MM.1S (cell line): Measurements from ENCODE around the gene MAPKAP1.

ENCODE experiments used
- DNase-seq: peaks from one replicate; pipeline ENCODE4 v3.0.0-alpha.2; 2015
- H2AFZ ChIP-seq: fragments of 300-600 bp; sonication (generic); 2 replicates; pipeline ENCODE4 v1.6.0; 2016; ENCODE audit warnings: antibody characterized with exemption, low read length
- H3F3A ChIP-seq: fragments of 300-600 bp; sonication (generic); 2 replicates; pipeline ENCODE4 v1.6.1; 2016; ENCODE audit warnings: mild to moderate bottlenecking, antibody characterized with exemption, low read length, moderate library complexity, mixed read lengths; ENCODE audit not compliant: insufficient read depth
- H3K27ac ChIP-seq: fragments of 300-600 bp; sonication (generic); 2 replicates; pipeline ENCODE4 v1.5.1; 2016; ENCODE audit warnings: mild to moderate bottlenecking, low read length
- H3K27me3 ChIP-seq: fragments of 300-600 bp; sonication (generic); replicated peaks from 2 replicates; pipeline ENCODE4 v1.6.0; 2016; ENCODE audit warnings: low read length; ENCODE audit not compliant: insufficient read depth
- H3K36me3 ChIP-seq: fragments of 300-600 bp; sonication (generic); replicated peaks from 2 replicates; pipeline ENCODE4 v1.6.1; 2016; ENCODE audit warnings: mild to moderate bottlenecking, low read length, mixed read lengths; ENCODE audit not compliant: insufficient read depth
- H3K4me1 ChIP-seq: fragments of 300-600 bp; sonication (generic); 2 replicates; pipeline ENCODE4 v1.6.1; 2016; ENCODE audit warnings: low read length, mixed read lengths
- H3K4me2 ChIP-seq: fragments of 300-600 bp; sonication (generic); 2 replicates; pipeline ENCODE4 v1.6.0; 2016; ENCODE audit warnings: low read depth, low read length
- H3K4me3 ChIP-seq: fragments of 300-600 bp; sonication (generic); 2 replicates; pipeline ENCODE4 v1.5.1; 2016; ENCODE audit warnings: low read length, mixed read lengths
- H3K79me2 ChIP-seq: fragments of 300-600 bp; sonication (generic); 2 replicates; pipeline ENCODE4 v1.6.1; 2016; ENCODE audit warnings: mixed run types, low read length, mixed read lengths
- H3K9ac ChIP-seq: fragments of 300-600 bp; sonication (generic); 2 replicates; pipeline ENCODE4 v1.6.1; 2016; ENCODE audit warnings: low read length, mixed read lengths
- H3K9me2 ChIP-seq: fragments of 300-600 bp; sonication (generic); replicated peaks from 2 replicates; pipeline ENCODE4 v1.6.1; 2016; ENCODE audit warnings: mild to moderate bottlenecking, low read length, mixed read lengths; ENCODE audit not compliant: insufficient read depth
- H3K9me3 ChIP-seq: fragments of 300-600 bp; sonication (generic); replicated peaks from 2 replicates; pipeline ENCODE4 v1.6.1; 2016; ENCODE audit warnings: mild to moderate bottlenecking, low read length, mixed read lengths; ENCODE audit not compliant: insufficient read depth
- H4K20me1 ChIP-seq: fragments of 300-600 bp; sonication (generic); 2 replicates; pipeline ENCODE4 v1.6.1; 2016; ENCODE audit warnings: mild to moderate bottlenecking, low read length, moderate library complexity, mixed read lengths; ENCODE audit not compliant: insufficient read depth
- CTCF ChIP-seq: fragments of 300-600 bp; sonication (generic); IDR thresholded peaks from 2 replicates; pipeline ENCODE4 v1.5.1; 2016; ENCODE audit warnings: antibody characterized with exemption, low read length, mixed read lengths
- EZH2 ChIP-seq: fragments of 300-600 bp; sonication (generic); optimal IDR thresholded peaks from 2 replicates; pipeline ENCODE3; 2017; ENCODE audit warnings: low read depth, mild to moderate bottlenecking, antibody characterized with exemption, low read length, mixed read lengths
- EZH2phosphoT487 ChIP-seq: fragments of 300-600 bp; sonication (generic); IDR thresholded peaks from 2 replicates; pipeline ENCODE4 v1.6.1; 2018; ENCODE audit warnings: antibody characterized with exemption, low read length

MAPKAP1 gene

GRCh38 chr9:125431741-125432271 lies 275.2 kb downstream of the MAPKAP1 start:
- H3K4me2 ChIP-seq, result no peak overlapping the region

GRCh38 chr9:125431012-125431305 lies 276.0 kb downstream of the MAPKAP1 start:
- Histone ChIP-seq H3K9ac (no peak overlapping the region), H3K9me2 (no peaks in the 10 kb centered on the region), H3K4me3 (no peak overlapping the region), H4K20me1 (no peaks in the 10 kb centered on the region), H3K4me1 (no peaks in the 10 kb centered on the region), H3K27me3 (no peaks in the 10 kb centered on the region), H3K4me2 (no peak overlapping the region), H2AFZ (no peak overlapping the region), H3K36me3 (no peaks in the 10 kb centered on the region), H3K27ac (no peak overlapping the region), H3K9me3 (no peaks in the 10 kb centered on the region), H3F3A (no peaks in the 10 kb centered on the region), H3K79me2 (no peaks in the 10 kb centered on the region)
- no peak for DNase-seq
- TF ChIP-seq CTCF, result no peak
- no peak for TF ChIP-seq EZH2
- TF ChIP-seq EZH2phosphoT487, result no peak

More at GRCh38 chr9:125431741-125432271, 275.2 kb downstream of the MAPKAP1 start:
- Histone ChIP-seq H3K9me2 (no peaks in the 10 kb centered on the region), H3K4me1 (no peaks in the 10 kb centered on the region), H4K20me1 (no peaks in the 10 kb centered on the region), H3K4me3 (no peak overlapping the region), H3K27me3 (no peaks in the 10 kb centered on the region), H3K27ac (no peak overlapping the region), H3K9ac (no peak overlapping the region), H3F3A (no peaks in the 10 kb centered on the region), H3K79me2 (no peaks in the 10 kb centered on the region), H2AFZ (no peak overlapping the region), H3K36me3 (no peaks in the 10 kb centered on the region), H3K9me3 (no peaks in the 10 kb centered on the region)
- no peak for DNase-seq
- no peak for TF ChIP-seq CTCF
- no peak for TF ChIP-seq EZH2phosphoT487
- TF ChIP-seq EZH2, result no peak

GRCh38 chr9:125430161-125431011 lies 276.6 kb downstream of the MAPKAP1 start:
- H3K9me3 ChIP-seq, result no peaks in the 10 kb centered on the region
- no peaks in the 10 kb centered on the region for H3K79me2 ChIP-seq
- H3K36me3 ChIP-seq, result no peaks in the 10 kb centered on the region
- DNase-seq, result no peak
- H4K20me1 ChIP-seq, result no peaks in the 10 kb centered on the region
- H3K4me2 ChIP-seq, result no peak overlapping the region
- no peaks in the 10 kb centered on the region for H3K4me1 ChIP-seq
- no peak overlapping the region for H3K4me3 ChIP-seq
- H3K27ac ChIP-seq, result no peak overlapping the region
- no peak overlapping the region for H3K9ac ChIP-seq
- no peaks in the 10 kb centered on the region for H3F3A ChIP-seq
- no peak overlapping the region for H2AFZ ChIP-seq
- no peaks in the 10 kb centered on the region for H3K27me3 ChIP-seq
- no peaks in the 10 kb centered on the region for H3K9me2 ChIP-seq
- TF ChIP-seq CTCF, result no peak
